ENCODE data around the gene TIPARP.

TIPARP gene

GRCh38 chr3:156743859-156744258, 69.5 kb downstream of the TIPARP start:
- DNase-seq, result no peak

- no peak for DNase-seq
Measured at GRCh38 chr3:156744631-156745030, 70.2 kb downstream of the TIPARP start.

DNA sequence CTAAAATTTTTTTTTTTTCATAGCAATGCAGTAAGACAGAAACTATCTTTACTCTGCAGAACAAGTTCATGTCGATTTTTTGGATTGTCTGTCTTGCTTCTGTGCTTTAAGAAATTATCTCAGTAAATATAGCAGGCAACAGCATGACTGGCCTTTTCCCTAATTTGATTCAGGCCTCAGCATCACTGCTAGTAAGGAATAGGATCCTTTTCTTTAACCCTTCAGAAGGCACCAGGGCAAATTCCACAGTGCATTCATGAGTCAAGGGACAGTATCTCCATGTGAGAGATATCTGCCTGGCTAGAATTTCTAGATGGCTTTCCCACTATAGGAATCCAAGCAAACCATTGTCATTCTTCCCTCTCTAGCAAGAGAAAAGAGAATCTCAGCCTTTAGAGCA, 71.4 kb downstream of the TIPARP start:
- no peak for DNase-seq

DNA sequence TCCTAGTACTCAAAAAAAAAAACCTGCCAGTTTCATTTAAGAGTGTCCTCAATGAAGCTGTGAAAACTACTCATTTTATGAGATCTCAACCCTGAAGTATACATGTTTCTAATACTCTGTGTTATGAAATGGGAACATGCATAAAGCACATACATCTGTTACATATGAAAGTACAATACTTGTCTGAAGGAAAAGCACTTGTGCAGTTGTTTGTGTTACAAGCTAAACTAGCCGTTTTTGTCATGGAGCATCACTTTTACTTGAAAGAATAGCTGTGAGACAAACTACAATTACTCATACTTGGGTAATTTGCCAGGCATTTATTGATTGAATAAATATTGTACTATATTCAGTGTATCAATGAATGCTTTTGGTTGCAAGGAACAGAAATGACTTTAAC, 72.7 kb downstream of the TIPARP start:
- DNase-seq, result no peak

DNA sequence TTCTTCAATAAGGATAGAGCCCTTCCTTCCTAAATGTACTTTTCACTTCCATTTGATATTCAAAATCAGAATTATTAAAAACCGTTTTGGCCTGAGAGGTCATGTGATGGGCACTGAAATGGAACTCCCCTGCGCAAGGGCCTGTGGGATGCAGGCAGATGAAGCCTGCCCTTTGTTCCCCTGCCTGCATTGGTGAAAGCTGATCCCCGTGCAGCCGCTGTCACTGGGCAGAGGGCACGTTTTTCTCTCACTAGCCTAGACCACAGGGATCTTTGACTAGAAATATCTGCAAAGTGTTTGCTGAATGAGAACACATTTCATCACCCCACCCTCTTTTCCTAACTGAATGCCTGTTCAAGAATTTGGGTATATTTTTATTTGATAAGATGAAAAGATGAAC, 74.9 kb downstream of the TIPARP start:
- DNase-seq, result no peak

DNA sequence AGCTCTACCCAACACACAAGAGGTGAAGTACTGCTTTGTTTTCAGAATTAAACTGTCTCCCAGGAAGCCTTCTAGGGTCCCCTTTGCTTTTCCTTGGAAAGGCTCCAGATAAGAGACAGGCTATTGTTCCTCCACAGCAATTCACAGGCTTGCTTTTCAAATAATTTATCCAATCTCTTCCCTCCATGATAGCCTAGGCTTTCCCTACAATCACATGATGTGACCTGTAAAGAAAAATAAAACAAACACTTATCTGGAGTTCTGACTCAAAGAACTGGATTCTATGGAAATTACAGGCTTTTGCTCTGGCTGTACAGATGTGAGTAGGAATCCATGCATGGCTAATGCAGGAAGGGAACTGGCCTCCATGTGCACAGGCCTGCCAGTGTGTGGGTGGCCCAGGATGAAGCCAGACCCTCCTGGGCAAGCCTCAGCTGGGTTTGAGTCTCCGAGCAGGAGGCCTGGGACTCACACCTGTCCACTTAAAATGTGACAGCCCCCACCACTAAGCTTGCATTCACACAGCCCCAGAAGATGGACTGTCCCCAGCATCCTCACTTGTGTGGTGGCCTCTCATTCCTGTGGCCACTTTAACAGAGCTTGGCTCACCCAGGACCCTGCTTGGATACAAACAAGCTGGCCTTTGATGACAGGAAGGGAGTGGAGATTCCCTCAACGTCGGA, 75.9 kb downstream of the TIPARP start:
- DNase-seq, result no peak

GRCh38 chr3:156750874-156751245, 76.5 kb downstream of the TIPARP start:
- no peak for DNase-seq

GRCh38 chr3:156751461-156752025, 77.2 kb downstream of the TIPARP start:
- DNase-seq, result no peak
